Mesenchymal stem cell (in vitro differentiated cells and primary cell): ENCODE results near the gene ANKHD1.

Source experiments
- DNase-seq: peaks from one replicate; pipeline ENCODE4 v3.0.0-alpha.2; 2013
- H2AFZ ChIP-seq: one replicate; pipeline ENCODE4 v1.6.1; 2013; ENCODE audit warnings: low read depth, mild to moderate bottlenecking, control low read depth, inconsistent platforms, low read length, moderate library complexity
- H2AK5ac ChIP-seq: 2 replicates; pipeline ENCODE4 v1.6.1; 2013; ENCODE audit warnings: low read length, moderate library complexity, mild to moderate bottlenecking, inconsistent platforms; ENCODE audit not compliant: severe bottlenecking
- H2BK120ac ChIP-seq: one replicate; pipeline ENCODE4 v1.6.1; 2013; ENCODE audit warnings: low read depth, mild to moderate bottlenecking, inconsistent platforms, low read length, moderate library complexity
- H2BK12ac ChIP-seq, 2 experiments: one replicate each; pipeline ENCODE4 v1.6.1; 2013; ENCODE audit warnings: inconsistent platforms in 2 of 2, low read length in 2 of 2, mild to moderate bottlenecking in 2 of 2, moderate library complexity in 2 of 2, control low read depth in 1 of 2
- H2BK15ac ChIP-seq: one replicate; pipeline ENCODE4 v1.6.1; 2013; ENCODE audit warnings: mild to moderate bottlenecking, low read depth, inconsistent platforms; ENCODE audit not compliant: poor library complexity, severe bottlenecking
- H2BK5ac ChIP-seq: 2 replicates; pipeline ENCODE4 v1.6.1; 2013; ENCODE audit warnings: low read depth, mild to moderate bottlenecking, low read length, control low read depth, inconsistent platforms; ENCODE audit not compliant: poor library complexity, severe bottlenecking
- H3K14ac ChIP-seq, 2 experiments: one replicate each; pipeline ENCODE4 v1.6.1; 2013; ENCODE audit warnings: inconsistent platforms in 2 of 2, low read length in 2 of 2, control low read depth in 1 of 2, mild to moderate bottlenecking in 1 of 2, moderate library complexity in 1 of 2
- H3K18ac ChIP-seq, 2 experiments: one replicate each; pipeline ENCODE4 v1.6.1; 2013; ENCODE audit warnings: inconsistent platforms in 2 of 2, low read length in 2 of 2, control low read depth in 1 of 2, low read depth in 1 of 2, mild to moderate bottlenecking in 1 of 2
- H3K23ac ChIP-seq, 2 experiments: one replicate each; pipeline ENCODE4 v1.6.1; 2013; ENCODE audit warnings: inconsistent platforms in 2 of 2, low read length in 2 of 2, mild to moderate bottlenecking in 2 of 2, moderate library complexity in 2 of 2, control low read depth in 1 of 2
- H3K27ac ChIP-seq: 2 replicates; pipeline ENCODE4 v1.5.1; 2013; ENCODE audit warnings: mild to moderate bottlenecking, moderate library complexity, low read length, control low read depth, inconsistent platforms; ENCODE audit not compliant: poor library complexity, severe bottlenecking
- H3K27me3 ChIP-seq, 2 experiments: 2 replicates each; pipeline versions ENCODE4 v1.6.1 to v1.7.0; 2013; ENCODE audit warnings: low read length in 2 of 2, mild to moderate bottlenecking in 2 of 2, moderate library complexity in 2 of 2, control low read depth in 1 of 2, inconsistent platforms in 1 of 2; ENCODE audit not compliant: control insufficient read depth in 1 of 2, insufficient read depth in 1 of 2
- H3K36me3 ChIP-seq, 2 experiments: 2 replicates each; pipeline versions ENCODE4 v1.6.1 to v1.7.0; 2013; ENCODE audit warnings: low read length in 2 of 2, control low read depth in 1 of 2, inconsistent platforms in 1 of 2, low read depth in 1 of 2, mild to moderate bottlenecking in 1 of 2; ENCODE audit not compliant: insufficient read depth in 2 of 2, control insufficient read depth in 1 of 2
- H3K4ac ChIP-seq, 2 experiments: one replicate each; pipeline ENCODE4 v1.6.1; 2013; ENCODE audit warnings: inconsistent platforms in 2 of 2, low read length in 2 of 2, mild to moderate bottlenecking in 2 of 2, moderate library complexity in 2 of 2, control low read depth in 1 of 2, low read depth in 1 of 2
- H3K4me1 ChIP-seq: 2 replicates; pipeline ENCODE4 v1.6.1; 2013; ENCODE audit warnings: low read depth, low read length, control low read depth; ENCODE audit not compliant: control insufficient read depth, insufficient read depth
- H3K4me2 ChIP-seq: 2 replicates; pipeline ENCODE4 v1.6.1; 2013; ENCODE audit warnings: low read length, mild to moderate bottlenecking, inconsistent platforms; ENCODE audit not compliant: poor library complexity, severe bottlenecking
- H3K4me3 ChIP-seq, 2 experiments: 2 replicates each; pipeline versions ENCODE4 v1.5.1 to v1.7.0; 2013; ENCODE audit warnings: low read length in 2 of 2, mild to moderate bottlenecking in 2 of 2, control low read depth in 1 of 2, low read depth in 1 of 2; ENCODE audit not compliant: insufficient read depth in 1 of 2
- H3K79me1 ChIP-seq: replicated peaks from 2 replicates; pipeline ENCODE4 v1.6.1; 2013; ENCODE audit warnings: mild to moderate bottlenecking, control low read depth, low read length, inconsistent platforms; ENCODE audit not compliant: poor library complexity, severe bottlenecking
- H3K9ac ChIP-seq: 2 replicates; pipeline ENCODE4 v1.7.0; 2013; ENCODE audit warnings: mild to moderate bottlenecking, low read length, moderate library complexity
- H3K9me3 ChIP-seq: 2 replicates; pipeline ENCODE4 v1.7.0; 2013; ENCODE audit warnings: mild to moderate bottlenecking, low read length; ENCODE audit not compliant: control insufficient read depth
- H4K8ac ChIP-seq: one replicate; pipeline ENCODE4 v1.6.1; 2013; ENCODE audit warnings: inconsistent platforms, mild to moderate bottlenecking, low read length, moderate library complexity
- H4K91ac ChIP-seq: one replicate; pipeline ENCODE4 v1.6.1; 2013; ENCODE audit warnings: mild to moderate bottlenecking, low read length, inconsistent platforms
- WGBS: methylation state at CpG from one replicate; pipeline ENCODE4 v1.1.7; 2013; ENCODE audit warnings: mixed read lengths; 5-methylcytosine and 5-hydroxymethylcytosine counted together

Gene ANKHD1

DNA sequence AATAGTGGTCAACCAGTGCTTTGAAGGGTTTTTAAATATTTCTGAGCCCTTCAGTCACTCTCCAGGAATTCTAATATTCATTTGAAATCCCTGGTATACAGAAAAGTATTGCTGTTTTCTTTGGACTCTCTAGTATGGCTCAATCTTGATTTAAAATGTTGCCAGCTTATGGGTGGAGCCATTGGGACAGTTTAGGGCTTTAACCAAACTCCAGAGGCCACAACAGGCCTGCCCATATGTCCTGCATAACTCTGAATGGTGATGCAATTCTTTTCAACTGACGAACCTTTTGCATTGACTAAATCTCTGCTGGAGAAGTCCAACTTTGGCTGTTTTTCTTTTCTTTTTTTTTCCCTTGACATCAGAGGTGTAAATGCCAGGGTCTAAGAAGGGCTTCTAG is 10.3 kb upstream of the ANKHD1 start:
- H3K9ac ChIP-seq, result no peak overlapping the region
- H3K23ac ChIP-seq, result no peak overlapping the region
- H4K91ac ChIP-seq, result no peak overlapping the region
- no peaks in the 10 kb centered on the region for H3K4me1 ChIP-seq
- no peak overlapping the region for H3K4me2 ChIP-seq
- no peaks in the 10 kb centered on the region for H3K27me3 ChIP-seq
- 100% methylated on average over 1 of the region's 1 CpG for WGBS
- no peak overlapping the region for H2AK5ac ChIP-seq
- H3K79me1 ChIP-seq, result no peaks in the 10 kb centered on the region
- H3K4me3 ChIP-seq, result no peak overlapping the region
- H2AFZ ChIP-seq, result no peak overlapping the region
- no peak for DNase-seq
- H3K36me3 ChIP-seq, result no peaks in the 10 kb centered on the region
- no peak overlapping the region for H2BK5ac ChIP-seq
- no peak overlapping the region for H2BK12ac ChIP-seq
- H2BK120ac ChIP-seq, result no peak overlapping the region
- H3K27ac ChIP-seq, result no peak overlapping the region
- H3K4ac ChIP-seq, result no peak overlapping the region
- H2BK15ac ChIP-seq, result no peak overlapping the region
- H3K18ac ChIP-seq, result no peak overlapping the region
- H4K8ac ChIP-seq, result no peak overlapping the region
- no peak overlapping the region for H3K14ac ChIP-seq
- H3K9me3 ChIP-seq, result no peaks in the 10 kb centered on the region

- Histone ChIP-seq H2AFZ (no peak overlapping the region), H3K36me3 (no peaks in the 10 kb centered on the region), H3K14ac (no peak overlapping the region), H3K4me2 (no peak overlapping the region), H3K4ac (no peak overlapping the region), H3K9me3 (no peaks in the 10 kb centered on the region), H3K4me3 (no peak overlapping the region), H4K91ac (no peak overlapping the region), H4K8ac (no peak overlapping the region), H2AK5ac (no peak overlapping the region), H2BK120ac (no peak overlapping the region), H3K4me1 (no peaks in the 10 kb centered on the region), H3K18ac (no peak overlapping the region), H2BK12ac (no peak overlapping the region), H3K27ac (no peak overlapping the region), H3K27me3 (no peaks in the 10 kb centered on the region), H3K9ac (no peak overlapping the region), H3K79me1 (no peaks in the 10 kb centered on the region), H2BK5ac (no peak overlapping the region), H2BK15ac (no peak overlapping the region), H3K23ac (no peak overlapping the region)
- DNase-seq, result no peak
- WGBS, result 100% methylated on average over 1 of the region's 1 CpG
Observed at GRCh38 chr5:140391732-140392131, 9.9 kb upstream of the ANKHD1 start.

- DNase-seq, result no peak
- no peak overlapping the region for H2BK5ac ChIP-seq
- H3K79me1 ChIP-seq, result no peaks in the 10 kb centered on the region
- no CpG with 5 or more reads among the region's 2 CpGs for WGBS
- H3K36me3 ChIP-seq, result no peaks in the 10 kb centered on the region
- H3K27ac ChIP-seq, result no peak overlapping the region
- H3K4me3 ChIP-seq, result no peak overlapping the region
- no peaks in the 10 kb centered on the region for H3K9me3 ChIP-seq
- H3K4me2 ChIP-seq, result no peak overlapping the region
- no peak overlapping the region for H2AFZ ChIP-seq
- no peak overlapping the region for H4K91ac ChIP-seq
- H2AK5ac ChIP-seq, result no peak overlapping the region
- no peak overlapping the region for H2BK12ac ChIP-seq
- H3K4ac ChIP-seq, result no peak overlapping the region
- no peak overlapping the region for H3K14ac ChIP-seq
- no peak overlapping the region for H3K9ac ChIP-seq
- H3K23ac ChIP-seq, result no peak overlapping the region
- H3K27me3 ChIP-seq, result no peaks in the 10 kb centered on the region
- H3K4me1 ChIP-seq, result no peaks in the 10 kb centered on the region
- no peak overlapping the region for H2BK15ac ChIP-seq
- no peak overlapping the region for H3K18ac ChIP-seq
- no peak overlapping the region for H4K8ac ChIP-seq
- H2BK120ac ChIP-seq, result no peak overlapping the region
Observed at GRCh38 chr5:140393738-140394137, 7.9 kb upstream of the ANKHD1 start.

DNA sequence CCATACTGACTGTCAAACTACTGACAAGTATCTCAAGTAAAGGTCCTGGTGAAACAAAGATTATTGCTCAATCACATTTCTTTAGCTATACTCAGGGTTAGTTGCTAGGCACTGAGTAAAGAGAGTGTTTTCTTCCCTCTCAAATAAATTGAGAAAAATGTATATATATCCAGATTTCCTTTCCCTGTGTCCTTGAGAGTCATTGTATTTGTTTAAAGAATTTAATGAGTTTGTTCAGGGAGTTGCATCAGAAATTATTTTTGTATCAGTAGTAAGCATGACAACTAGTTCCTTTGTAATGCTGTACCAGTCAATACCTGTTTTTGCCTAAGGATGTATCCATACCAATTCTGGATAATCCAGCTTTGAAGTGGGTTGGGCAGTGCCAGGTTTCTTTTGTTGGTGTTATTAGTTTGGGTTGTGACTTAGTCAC is 3.2 kb upstream of the ANKHD1 start:
- Histone ChIP-seq H3K4ac (no peak overlapping the region), H3K23ac (no peak overlapping the region), H3K27me3 (no peaks in the 10 kb centered on the region), H3K4me1 (peaks cover 5% of the 10 kb centered on the region), H3K79me1 (no peaks in the 10 kb centered on the region), H3K4me2 (no peak overlapping the region), H2BK12ac (no peak overlapping the region), H4K91ac (no peak overlapping the region), H3K36me3 (no peaks in the 10 kb centered on the region), H2BK120ac (no peak overlapping the region), H2AFZ (no peak overlapping the region), H4K8ac (no peak overlapping the region), H3K4me3 (no peak overlapping the region), H3K14ac (no peak overlapping the region), H2BK5ac (no peak overlapping the region), H3K18ac (no peak overlapping the region), H3K9ac (peak overlapping the region; percentile 5), H3K27ac (no peak overlapping the region), H2BK15ac (no peak overlapping the region), H3K9me3 (no peaks in the 10 kb centered on the region), H2AK5ac (no peak overlapping the region)
- peak; percentile 26 for DNase-seq
